HepG2 (cell line): Measurements from ENCODE around the gene SAPCD1. TPM values are rescaled to one million over a fixed set of nuclear protein-coding genes. Genes with fewer than 3 reads are reported as not detected.

Experiments used
- CCAR2 ChIP-seq: fragments of 200-400 bp; formaldehyde crosslinking; optimal IDR thresholded peaks from 2 replicates; pipeline ENCODE3; 2018; ENCODE audit warnings: low read depth, mild to moderate bottlenecking, low read length, moderate library complexity
- CREM ChIP-seq, 2 experiments: sonication (generic) in 1 of 2; formaldehyde crosslinking in 1 of 2; IDR thresholded peaks; 2 replicates each; pipeline versions ENCODE4 v1.4.0 to v1.6.1; 2016 to 2020; ENCODE audit warnings: antibody characterized with exemption in 1 of 2, mild to moderate bottlenecking in 1 of 2, missing genetic modification reagents in 1 of 2
- EED ChIP-seq: sonication (generic); formaldehyde crosslinking; IDR thresholded peaks from 2 replicates; pipeline ENCODE4 v1.5.0; 2020; ENCODE audit warnings: mild to moderate bottlenecking, missing genetic modification reagents
- ELF4 ChIP-seq: sonication (generic); formaldehyde crosslinking; IDR thresholded peaks from 2 replicates; pipeline ENCODE4 v1.5.0; 2020; ENCODE audit warnings: missing genetic modification reagents, mild to moderate bottlenecking, moderate library complexity, borderline replicate concordance
- HMGA1 ChIP-seq: sonication (generic); formaldehyde crosslinking; conservative IDR thresholded peaks from 2 replicates; pipeline ENCODE4 v1.4.0; 2020; ENCODE audit warnings: missing genetic modification reagents
- HNF4G ChIP-seq, 2 experiments: sonication (generic) in 1 of 2; formaldehyde crosslinking in 1 of 2; IDR thresholded peaks; 2 replicates each; pipeline versions ENCODE4 v1.4.0 to v1.6.1; 2011 to 2020; ENCODE audit warnings: borderline replicate concordance in 2 of 2, low read depth in 2 of 2, mild to moderate bottlenecking in 2 of 2, low read length in 1 of 2, missing genetic modification reagents in 1 of 2, moderate library complexity in 1 of 2
- LRRFIP1 ChIP-seq: sonication (generic); formaldehyde crosslinking; conservative IDR thresholded peaks from 2 replicates; pipeline ENCODE4 v1.4.0; 2020; ENCODE audit warnings: missing genetic modification reagents
- NCOA2 ChIP-seq: sonication (generic); formaldehyde crosslinking; IDR thresholded peaks from 2 replicates; pipeline ENCODE4 v1.8.0; 2022; ENCODE audit warnings: inconsistent platforms
- NPAS2 ChIP-seq: sonication (generic); formaldehyde crosslinking; IDR thresholded peaks from 2 replicates; pipeline ENCODE4 v1.8.0; 2022; ENCODE audit warnings: mild to moderate bottlenecking, missing genetic modification reagents, borderline replicate concordance
- PHF20 ChIP-seq: sonication (generic); formaldehyde crosslinking; IDR thresholded peaks from 2 replicates; pipeline ENCODE4 v1.5.0; 2020; ENCODE audit warnings: mild to moderate bottlenecking, missing genetic modification reagents
- RCOR2 ChIP-seq: IDR thresholded peaks from 2 replicates; pipeline ENCODE4 v1.6.1; 2016; ENCODE audit warnings: missing biosample characterization, missing genetic modification reagents
- RFX5 ChIP-seq: IDR thresholded peaks from 2 replicates; pipeline ENCODE4 v1.6.1; 2011; ENCODE audit warnings: low read depth, low read length, improper control_type of control experiment
- SIN3B ChIP-seq: fragments of 150-350 bp; IDR thresholded peaks from 2 replicates; pipeline ENCODE4 v1.6.1; 2014; ENCODE audit warnings: low read length
- SRSF9 ChIP-seq: fragments of 200-400 bp; formaldehyde crosslinking; IDR thresholded peaks from 2 replicates; pipeline ENCODE4 v1.6.1; 2018; ENCODE audit warnings: borderline replicate concordance, mild to moderate bottlenecking, low read depth, low read length; ENCODE audit not compliant: insufficient read depth, poor library complexity, severe bottlenecking
- TCF7L2 ChIP-seq: IDR thresholded peaks from 2 replicates; pipeline ENCODE4 v1.6.1; 2011; ENCODE audit warnings: mild to moderate bottlenecking, low read depth, low read length, moderate library complexity
- THAP9 ChIP-seq: sonication (generic); formaldehyde crosslinking; IDR thresholded peaks from 2 replicates; pipeline ENCODE4; 2020; ENCODE audit warnings: missing genetic modification reagents, mild to moderate bottlenecking, borderline replicate concordance
- TRAFD1 ChIP-seq: sonication (generic); formaldehyde crosslinking; IDR thresholded peaks from 2 replicates; pipeline ENCODE4 v1.5.1; 2020; ENCODE audit warnings: missing genetic modification reagents, mild to moderate bottlenecking, borderline replicate concordance
- ZBTB1 ChIP-seq: sonication (generic); formaldehyde crosslinking; IDR thresholded peaks from 2 replicates; pipeline ENCODE4 v1.4.0; 2020; ENCODE audit warnings: missing genetic modification reagents, borderline replicate concordance
- ZBTB20 ChIP-seq: sonication (generic); formaldehyde crosslinking; IDR thresholded peaks from 2 replicates; pipeline ENCODE4 v1.8.1; 2023; ENCODE audit warnings: missing genetic modification reagents, low read depth, mild to moderate bottlenecking, borderline replicate concordance
- ZNF296 ChIP-seq: sonication (generic); formaldehyde crosslinking; conservative IDR thresholded peaks from 2 replicates; pipeline ENCODE4 v1.5.0; 2020; ENCODE audit warnings: mild to moderate bottlenecking, missing genetic modification reagents
- ZNF580 ChIP-seq: IDR thresholded peaks from 2 replicates; pipeline ENCODE4 v1.6.1; 2016; ENCODE audit warnings: low read depth, borderline replicate concordance
- ZSCAN9 ChIP-seq: IDR thresholded peaks from 2 replicates; pipeline ENCODE4 v1.6.1; 2016; ENCODE audit warnings: borderline replicate concordance
- polyA plus RNA-seq, 8 experiments: library from polyadenylated mRNA; depleted of rRNA in 3 of 8; stranded (reverse) in 7 of 8; unstranded in 1 of 8; fragments of >200 nt; fragmentation: Illumina TruSeq in 4 of 8; extraction: Trizol in 4 of 8; gene quantifications; 2 replicates each; pipeline versions ENCODE4 v1.2.1 to v1.2.3, GENCODE V29; 2011 to 2016; ENCODE audit warnings: low read depth in 4 of 8, missing spikeins in 1 of 8, mixed read lengths in 1 of 8; ENCODE audit not compliant: insufficient read depth in 1 of 8
- total RNA-seq, 5 experiments: library from RNA; depleted of rRNA; stranded (reverse); fragments of >200 nt; fragmentation: Illumina TruSeq; extraction: Trizol; gene quantifications; 2 replicates each; pipeline ENCODE4 v1.2.3, GENCODE V29; 2016; ENCODE audit warnings: low read depth in 1 of 5

The SAPCD1 gene
- total and polyA plus RNA-seq, 2 of the 13 experiments (the other 11 are each of a cell fraction or from before 2014, with no cell fraction given): 2.5 to 3.9 TPM

- TF ChIP-seq SIN3B: 0 out of 2 replicates have a peak, but pooled peaks have one; percentile 56
- TF ChIP-seq NCOA2: peak; percentile 40; the same call in 1 of the 2 replicates
- TF ChIP-seq PHF20 (CRISPR knock-in tag): no peak
- TF ChIP-seq CREM (IDR thresholded peaks at IDR 0.05): no peak
- TF ChIP-seq CREM (CRISPR knock-in tag; IDR thresholded peaks at IDR 0.05): no peak
- no peak; the same call in 1 of the 2 replicates for TF ChIP-seq ZSCAN9 (CRISPR knock-in tag)
- TF ChIP-seq EED: no peak
- TF ChIP-seq RFX5: 0 out of 2 replicates have a peak, but pooled peaks have one; percentile 6
- peak; percentile 9; the same call in 1 of the 2 replicates for TF ChIP-seq ZBTB20 (CRISPR knock-in tag)
- no peak for TF ChIP-seq TRAFD1 (CRISPR knock-in tag)
- TF ChIP-seq THAP9 (CRISPR knock-in tag): no peak
- TF ChIP-seq ZNF580 (CRISPR knock-in tag): no peak; the same call in 1 of the 2 replicates
- 0 out of 2 replicates have a peak, but pooled peaks have one; percentile 36 for TF ChIP-seq HNF4G (IDR thresholded peaks at IDR 0.05; ENCODE audit: borderline replicate concordance, low read depth, low read length)
- no peak for TF ChIP-seq HNF4G (CRISPR knock-in tag; IDR thresholded peaks at IDR 0.05; ENCODE audit: borderline replicate concordance, low read depth)
- TF ChIP-seq ZNF296 (CRISPR knock-in tag): no peak
- TF ChIP-seq TCF7L2: no peak
- no peak for TF ChIP-seq NPAS2 (CRISPR knock-in tag)
- TF ChIP-seq ELF4 (CRISPR knock-in tag): peak; percentile 68; the same call in 1 of the 2 replicates
- no peak for TF ChIP-seq CCAR2
- TF ChIP-seq SRSF9: no peak
- TF ChIP-seq RCOR2 (CRISPR knock-in tag): 0 out of 2 replicates have a peak, but pooled peaks have one; percentile 42
- no peak for TF ChIP-seq ZBTB1
- TF ChIP-seq LRRFIP1 (CRISPR knock-in tag): no peak
- no peak for TF ChIP-seq HMGA1 (CRISPR knock-in tag)
These were observed 32.9 kb upstream of the SAPCD1 start (continued) for GRCh38 chr6:31729515-31729978.
